T-helper 1 cell treated with Interleukin-12 subunit alpha and Interleukin-12 subunit beta and Interleukin-4 antibody, amounts not matched to agents 30 ng/mL and 1 ng/mL, for 36 hours (primary cell): ENCODE results near the gene ADAMTSL3. TPM values are rescaled to one million over a fixed set of nuclear protein-coding genes. Genes with fewer than 3 reads are reported as not detected.
"Not testable (repeated sequence)": the region's sequence is repeated elsewhere in the genome, so short reads cannot be mapped to it uniquely, and the experiment has no call there.

ENCODE experiments used
- intact Hi-C: fragments of 100-400 bp; cut with micrococcal nuclease; formaldehyde crosslinking; loops from one replicate; pipeline ENCODE4 v1.15.1; 2024
- total RNA-seq: library from RNA; stranded (reverse); gene quantifications from 2 replicates; pipeline ENCODE4 v1.2.3, GENCODE V29; 2022

ADAMTSL3 gene
- total RNA-seq, 1 donor from 2014 or later: not detected

- intact Hi-C loops: no loop called here
These were observed 355.7 kb downstream of the ADAMTSL3 start for GRCh38 chr15:84009616-84010015.

GRCh38 chr15:84010246-84010645 lies 356.3 kb downstream of the ADAMTSL3 start:
- intact Hi-C loops: no loop called here

GRCh38 chr15:84016371-84016770 lies 362.4 kb downstream of the ADAMTSL3 start:
- intact Hi-C loops: no loop called here

GRCh38 chr15:84022516-84022915 lies 368.6 kb downstream of the ADAMTSL3 start:
- intact Hi-C loops: no loop called here

- intact Hi-C loops: no loop called here
These were observed 369.7 kb downstream of the ADAMTSL3 start for GRCh38 chr15:84023636-84024035.

GRCh38 chr15:84033793-84034553 lies 380.1 kb downstream of the ADAMTSL3 start:
- intact Hi-C loops: loop anchor here (10.0 kb wide), 1 partner anchor 599 kb away; no protein-coding TSS in a partner anchor

- intact Hi-C loops: loop anchor here (5.0 to 10.0 kb wide), 2 partner anchors 467 to 600 kb away; no protein-coding TSS in a partner anchor
These were observed 380.9 kb downstream of the ADAMTSL3 start for GRCh38 chr15:84034578-84035398.

GRCh38 chr15:84035399-84035766 lies 381.5 kb downstream of the ADAMTSL3 start:
- intact Hi-C loops: loop anchor here (5.0 to 10.0 kb wide), 2 partner anchors 468 to 601 kb away; no protein-coding TSS in a partner anchor

GRCh38 chr15:84037301-84037700 lies 383.4 kb downstream of the ADAMTSL3 start:
- intact Hi-C loops: loop anchor here (5.0 to 10.0 kb wide), 2 partner anchors 470 to 602 kb away; no protein-coding TSS in a partner anchor

GRCh38 chr15:84042434-84043056 lies 388.6 kb downstream of the ADAMTSL3 start:
- intact Hi-C loops: not testable (repeated sequence)

- intact Hi-C loops: no loop called here
These were observed 392.2 kb downstream of the ADAMTSL3 start for GRCh38 chr15:84046064-84046637.

GRCh38 chr15:84049480-84049879 lies 395.6 kb downstream of the ADAMTSL3 start:
- intact Hi-C loops: not testable (repeated sequence)

- intact Hi-C loops: no loop called here
These were observed 396.2 kb downstream of the ADAMTSL3 start for GRCh38 chr15:84050076-84050475.

- intact Hi-C loops: not testable (repeated sequence)
These were observed 397.2 kb downstream of the ADAMTSL3 start for GRCh38 chr15:84051146-84051545.

- intact Hi-C loops: not testable (repeated sequence)
These were observed 400.6 kb downstream of the ADAMTSL3 start for GRCh38 chr15:84054544-84054943.

- intact Hi-C loops: no loop called here
These were observed 403.9 kb downstream of the ADAMTSL3 start for GRCh38 chr15:84057714-84058331.

GRCh38 chr15:84063674-84064073 lies 409.8 kb downstream of the ADAMTSL3 start:
- intact Hi-C loops: not testable (repeated sequence)

GRCh38 chr15:84068674-84069073 lies 414.8 kb downstream of the ADAMTSL3 start:
- intact Hi-C loops: not testable (repeated sequence)

GRCh38 chr15:84078038-84078437 lies 424.1 kb downstream of the ADAMTSL3 start:
- intact Hi-C loops: not testable (repeated sequence)

- intact Hi-C loops: not testable (repeated sequence)
These were observed 425.5 kb downstream of the ADAMTSL3 start for GRCh38 chr15:84079325-84079884.
